IMR-90 (cell line): ENCODE data around the gene NTM.

ENCODE experiments used
- CEBPB ChIP-seq: IDR thresholded peaks from 2 replicates; pipeline ENCODE4 v1.6.1; 2012; ENCODE audit warnings: low read depth, low read length, improper control_type of control experiment
- CTCF ChIP-seq: conservative IDR thresholded peaks from 2 replicates; pipeline ENCODE4 v1.5.1; 2012; ENCODE audit warnings: mild to moderate bottlenecking, low read depth, low read length, improper control_type of control experiment
- POLR2A ChIP-seq: IDR thresholded peaks from 2 replicates; pipeline ENCODE4 v1.6.1; 2012; ENCODE audit warnings: mild to moderate bottlenecking, low read depth, low read length
- RAD21 ChIP-seq: IDR thresholded peaks from 2 replicates; pipeline ENCODE4 v1.6.1; 2012; ENCODE audit warnings: low read length, improper control_type of control experiment
- SMC3 ChIP-seq: fragments of 150-350 bp; IDR thresholded peaks from 2 replicates; pipeline ENCODE4 v1.6.1; 2016; ENCODE audit warnings: low read depth, mild to moderate bottlenecking, antibody characterized with exemption, low read length, moderate library complexity

- no peak for TF ChIP-seq CTCF
- no peak for TF ChIP-seq POLR2A
- TF ChIP-seq CEBPB, result no peak
- TF ChIP-seq RAD21, result no peak
- TF ChIP-seq SMC3, result no peak
These were observed 202.0 kb downstream of the NTM start for GRCh38 chr11:131572423-131572822.
